ENCODE results near the gene HDAC4. TPM values are rescaled to one million over a fixed set of nuclear protein-coding genes. Genes with fewer than 3 reads are reported as not detected.
A peak's percentile ranks its signal among the peaks of the same experiment; 100 is the strongest.

The HDAC4 gene
- total RNA-seq, 1 experiment from 2014 or later: 44.4 TPM

- no peak for TF ChIP-seq ZNF416 (CRISPR knock-in tag; IDR thresholded peaks at IDR 0.05)
- TF ChIP-seq CREM (CRISPR knock-in tag; IDR thresholded peaks at IDR 0.05): no peak
- no peak for TF ChIP-seq ATF1 (CRISPR knock-in tag; IDR thresholded peaks at IDR 0.05)
- no peak for TF ChIP-seq E2F4 (CRISPR knock-in tag; IDR thresholded peaks at IDR 0.05; ENCODE audit: borderline replicate concordance, low read depth)
- TF ChIP-seq AR (CRISPR knock-in tag; IDR thresholded peaks at IDR 0.05): no peak
- no peak for TF ChIP-seq ZBTB43 (CRISPR knock-in tag; IDR thresholded peaks at IDR 0.05)
- no peak for TF ChIP-seq TEAD4 (CRISPR knock-in tag; IDR thresholded peaks at IDR 0.05)
- TF ChIP-seq ATF2 (CRISPR knock-in tag; IDR thresholded peaks at IDR 0.05; ENCODE audit: borderline replicate concordance, low read depth): no peak
- no peak for TF ChIP-seq IRF1 (CRISPR knock-in tag; IDR thresholded peaks at IDR 0.05)
- CTCF ChIA-PET: no interaction called here
- H3K27ac Mint-ChIP-seq: no peak overlapping the region
- ATAC-seq: no peak
- peaks cover 7% of the 10 kb centered on the region; the same call in 1 of the 2 replicates for H3K36me3 Mint-ChIP-seq
- H3K27me3 Mint-ChIP-seq (ENCODE audit: low read depth): peaks cover 30% of the 10 kb centered on the region
- no peak for DNase-seq (ENCODE audit: low spot score)
- H3K4me1 Mint-ChIP-seq: peaks cover 21% of the 10 kb centered on the region
- POLR2A ChIA-PET: no interaction called here
- peaks cover 20% of the 10 kb centered on the region for H3K9me3 Mint-ChIP-seq
- no peak overlapping the region for H3K4me3 Mint-ChIP-seq
These were observed 41.4 kb upstream of the HDAC4 start for GRCh38 chr2:239442192-239442591.

GRCh38 chr2:239441261-239442078 lies 40.6 kb upstream of the HDAC4 start:
- ATAC-seq: no peak
- Mint-ChIP-seq H3K4me3 (peak overlapping the region; percentile 64), H3K36me3 (peaks cover 5% of the 10 kb centered on the region; the same call in 1 of the 2 replicates), H3K27ac (no peak overlapping the region), H3K9me3 (peaks cover 17% of the 10 kb centered on the region), H3K27me3 (ENCODE audit: low read depth) (peaks cover 30% of the 10 kb centered on the region), H3K4me1 (peaks cover 21% of the 10 kb centered on the region)
- ChIA-PET POLR2A (no interaction called here), CTCF (no interaction called here)
- no peak for DNase-seq (ENCODE audit: low spot score)
- TF ChIP-seq AR (CRISPR knock-in tag; IDR thresholded peaks at IDR 0.05): no peak
- no peak for TF ChIP-seq SOX15 (CRISPR knock-in tag; IDR thresholded peaks at IDR 0.05)
- no peak for TF ChIP-seq ARID4B (CRISPR knock-in tag; IDR thresholded peaks at IDR 0.05; ENCODE audit: borderline replicate concordance)
- no peak for TF ChIP-seq ZNF396 (CRISPR knock-in tag; IDR thresholded peaks at IDR 0.05; ENCODE audit: borderline replicate concordance)

All from WTC11 (cell line).